ENCODE data around the gene MDP1. TPM values are rescaled to one million over a fixed set of nuclear protein-coding genes. Genes with fewer than 3 reads are reported as not detected.
"Not testable (repeated sequence)": the region's sequence is repeated elsewhere in the genome, so short reads cannot be mapped to it uniquely, and the experiment has no call there.

MDP1 gene
- total and polyA plus RNA-seq, 9 donors = 7.4 to 24.9 (median 8.6) TPM

- 3% methylated on average over 20 of the region's 23 CpGs for WGBS (ENCODE audit: insufficient coverage)
- Histone ChIP-seq H3K36me3 (ENCODE audit: control insufficient read depth, insufficient read depth, low read length) (peaks cover 22% of the 10 kb centered on the region), H3K9me3 (replicated peaks; ENCODE audit: control insufficient read depth, low read depth, low read length) (no peaks in the 10 kb centered on the region), H3K4me3 (ENCODE audit: low read length) (peak overlapping the region; percentile 94), H3K27me3 (ENCODE audit: control insufficient read depth, insufficient read depth, low read length) (no peaks in the 10 kb centered on the region), H3K27ac (ENCODE audit: low read length) (peak overlapping the region; percentile 98), H3K4me1 (ENCODE audit: control insufficient read depth, insufficient read depth, low read length) (peaks cover 19% of the 10 kb centered on the region)
- no peak for DNase-seq
Observed at GRCh38 chr14:24231263-24232120, 15.6 kb upstream of the MDP1 start.

- no peaks in the 10 kb centered on the region for H3K27me3 ChIP-seq (ENCODE audit: control insufficient read depth, insufficient read depth, low read length)
- H3K9me3 ChIP-seq (replicated peaks; ENCODE audit: control insufficient read depth, low read depth, low read length) = no peaks in the 10 kb centered on the region
- no peak overlapping the region for H3K4me3 ChIP-seq (ENCODE audit: low read length)
- no CpG with 5 or more reads among the region's 1 CpG for WGBS (ENCODE audit: insufficient coverage)
- peaks cover 19% of the 10 kb centered on the region for H3K4me1 ChIP-seq (ENCODE audit: control insufficient read depth, insufficient read depth, low read length)
- no peak for DNase-seq
- no peak overlapping the region for H3K27ac ChIP-seq (ENCODE audit: low read length)
- H3K36me3 ChIP-seq (ENCODE audit: control insufficient read depth, insufficient read depth, low read length) = peaks cover 8% of the 10 kb centered on the region
Observed at GRCh38 chr14:24228902-24229301, 13.0 kb upstream of the MDP1 start.

GRCh38 chr14:24226473-24226872 lies 10.6 kb upstream of the MDP1 start:
- Histone ChIP-seq H3K4me3 (ENCODE audit: low read length) (no peak overlapping the region), H3K27me3 (ENCODE audit: control insufficient read depth, insufficient read depth, low read length) (no peaks in the 10 kb centered on the region), H3K4me1 (ENCODE audit: control insufficient read depth, insufficient read depth, low read length) (peaks cover 8% of the 10 kb centered on the region), H3K27ac (ENCODE audit: low read length) (no peak overlapping the region), H3K36me3 (ENCODE audit: control insufficient read depth, insufficient read depth, low read length) (peaks cover 7% of the 10 kb centered on the region), H3K9me3 (replicated peaks; ENCODE audit: control insufficient read depth, low read depth, low read length) (no peaks in the 10 kb centered on the region)
- no peak for DNase-seq
- WGBS (ENCODE audit: insufficient coverage) = no CpG with 5 or more reads among the region's 1 CpG

- WGBS (ENCODE audit: insufficient coverage) = 88% methylated on average over 2 of the region's 7 CpGs
- Histone ChIP-seq H3K4me1 (ENCODE audit: control insufficient read depth, insufficient read depth, low read length) (no peaks in the 10 kb centered on the region), H3K9me3 (replicated peaks; ENCODE audit: control insufficient read depth, low read depth, low read length) (no peaks in the 10 kb centered on the region), H3K36me3 (ENCODE audit: control insufficient read depth, insufficient read depth, low read length) (peaks cover 7% of the 10 kb centered on the region), H3K4me3 (ENCODE audit: low read length) (no peak overlapping the region), H3K27ac (ENCODE audit: low read length) (peak overlapping the region; percentile 65), H3K27me3 (ENCODE audit: control insufficient read depth, insufficient read depth, low read length) (no peaks in the 10 kb centered on the region)
- no peak for DNase-seq
Observed at GRCh38 chr14:24224618-24225071, 8.8 kb upstream of the MDP1 start.

- H3K27me3 ChIP-seq (ENCODE audit: control insufficient read depth, insufficient read depth, low read length); H3K27ac ChIP-seq (ENCODE audit: low read length); H3K4me3 ChIP-seq (ENCODE audit: low read length); H3K36me3 ChIP-seq (ENCODE audit: control insufficient read depth, insufficient read depth, low read length); H3K9me3 ChIP-seq (replicated peaks; ENCODE audit: control insufficient read depth, low read depth, low read length); DNase-seq; H3K4me1 ChIP-seq (ENCODE audit: control insufficient read depth, insufficient read depth, low read length): not testable (repeated sequence)
- 92% methylated on average over 2 of the region's 4 CpGs for WGBS (ENCODE audit: insufficient coverage)
Observed at GRCh38 chr14:24222987-24223386, 7.1 kb upstream of the MDP1 start.

GRCh38 chr14:24219521-24219920 lies 3.7 kb upstream of the MDP1 start:
- no peaks in the 10 kb centered on the region for H3K27me3 ChIP-seq (ENCODE audit: control insufficient read depth, insufficient read depth, low read length)
- no peak overlapping the region for H3K4me3 ChIP-seq (ENCODE audit: low read length)
- H3K9me3 ChIP-seq (replicated peaks; ENCODE audit: control insufficient read depth, low read depth, low read length) = no peaks in the 10 kb centered on the region
- H3K4me1 ChIP-seq (ENCODE audit: control insufficient read depth, insufficient read depth, low read length) = peaks cover 9% of the 10 kb centered on the region
- no peak overlapping the region for H3K27ac ChIP-seq (ENCODE audit: low read length)
- WGBS (ENCODE audit: insufficient coverage) = no CpG with 5 or more reads among the region's 3 CpGs
- DNase-seq = no peak
- peaks cover 12% of the 10 kb centered on the region for H3K36me3 ChIP-seq (ENCODE audit: control insufficient read depth, insufficient read depth, low read length)

- no peak overlapping the region for H3K27ac ChIP-seq (ENCODE audit: low read length)
- H3K27me3 ChIP-seq (ENCODE audit: control insufficient read depth, insufficient read depth, low read length) = no peaks in the 10 kb centered on the region
- no peak for DNase-seq
- peaks cover 14% of the 10 kb centered on the region for H3K36me3 ChIP-seq (ENCODE audit: control insufficient read depth, insufficient read depth, low read length)
- H3K4me3 ChIP-seq (ENCODE audit: low read length) = no peak overlapping the region
- H3K4me1 ChIP-seq (ENCODE audit: control insufficient read depth, insufficient read depth, low read length) = peaks cover 12% of the 10 kb centered on the region
- no CpG with 5 or more reads among the region's 4 CpGs for WGBS (ENCODE audit: insufficient coverage)
- H3K9me3 ChIP-seq (replicated peaks; ENCODE audit: control insufficient read depth, low read depth, low read length) = no peaks in the 10 kb centered on the region
Observed at GRCh38 chr14:24219080-24219479, 3.2 kb upstream of the MDP1 start.

GRCh38 chr14:24216876-24217275 lies 1.0 kb upstream of the MDP1 start:
- Histone ChIP-seq H3K36me3 (ENCODE audit: control insufficient read depth, insufficient read depth, low read length) (peaks cover 16% of the 10 kb centered on the region), H3K4me1 (ENCODE audit: control insufficient read depth, insufficient read depth, low read length) (peaks cover 17% of the 10 kb centered on the region)
- no CpG with 5 or more reads among the region's 1 CpG for WGBS (ENCODE audit: insufficient coverage)
- H3K27ac ChIP-seq (ENCODE audit: low read length); H3K27me3 ChIP-seq (ENCODE audit: control insufficient read depth, insufficient read depth, low read length); H3K9me3 ChIP-seq (replicated peaks; ENCODE audit: control insufficient read depth, low read depth, low read length); DNase-seq; H3K4me3 ChIP-seq (ENCODE audit: low read length): not testable (repeated sequence)

- peak overlapping the region; percentile 97 for H3K27ac ChIP-seq (ENCODE audit: low read length)
- H3K36me3 ChIP-seq (ENCODE audit: control insufficient read depth, insufficient read depth, low read length) = peaks cover 19% of the 10 kb centered on the region
- no peak for DNase-seq
- peaks cover 17% of the 10 kb centered on the region for H3K4me1 ChIP-seq (ENCODE audit: control insufficient read depth, insufficient read depth, low read length)
- no CpG with 5 or more reads among the region's 2 CpGs for WGBS (ENCODE audit: insufficient coverage)
- H3K27me3 ChIP-seq (ENCODE audit: control insufficient read depth, insufficient read depth, low read length) = no peaks in the 10 kb centered on the region
- no peaks in the 10 kb centered on the region for H3K9me3 ChIP-seq (replicated peaks; ENCODE audit: control insufficient read depth, low read depth, low read length)
- H3K4me3 ChIP-seq (ENCODE audit: low read length) = peak overlapping the region; percentile 66
Observed at GRCh38 chr14:24216345-24216699, 456 bp upstream of the MDP1 start.

GRCh38 chr14:24213866-24214662 lies 1.8 kb downstream of the MDP1 start:
- Histone ChIP-seq H3K27ac (ENCODE audit: low read length) (peak overlapping the region; percentile 100), H3K4me1 (ENCODE audit: control insufficient read depth, insufficient read depth, low read length) (peaks cover 17% of the 10 kb centered on the region), H3K4me3 (ENCODE audit: low read length) (peak overlapping the region; percentile 76), H3K36me3 (ENCODE audit: control insufficient read depth, insufficient read depth, low read length) (peaks cover 41% of the 10 kb centered on the region), H3K9me3 (replicated peaks; ENCODE audit: control insufficient read depth, low read depth, low read length) (no peaks in the 10 kb centered on the region), H3K27me3 (ENCODE audit: control insufficient read depth, insufficient read depth, low read length) (no peaks in the 10 kb centered on the region)
- 94% methylated on average over 4 of the region's 7 CpGs for WGBS (ENCODE audit: insufficient coverage)
- no peak for DNase-seq
